Stimulated activated naive CD8-positive, alpha-beta T cell treated with anti-CD3 and anti-CD28 coated beads, Interleukin-15, Interleukin-2, amounts not matched to agents 100 ng/mL and 50 ng/mL, for 24 hours (primary cell): Measurements from ENCODE around the gene ATG4B.
A peak's percentile ranks its signal among the peaks of the same experiment; 100 is the strongest.

Source experiments
- H3K27ac Mint-ChIP-seq: one replicate; pipeline ENCODE4 v1.8.0; 2021; ENCODE audit warnings: mild to moderate bottlenecking, mixed read lengths
- H3K27me3 Mint-ChIP-seq: one replicate; pipeline ENCODE4 v1.8.0; 2021; ENCODE audit warnings: mixed read lengths
- H3K36me3 Mint-ChIP-seq: one replicate; pipeline ENCODE4 v1.8.0; 2021; ENCODE audit warnings: low read depth, mixed read lengths
- H3K4me1 Mint-ChIP-seq: one replicate; pipeline ENCODE4 v1.8.0; 2021; ENCODE audit warnings: low read depth, mixed read lengths
- H3K4me3 Mint-ChIP-seq: one replicate; pipeline ENCODE4 v1.8.0; 2021; ENCODE audit warnings: mild to moderate bottlenecking, mixed read lengths
- H3K9me3 Mint-ChIP-seq: one replicate; pipeline ENCODE4 v1.8.0; 2021; ENCODE audit warnings: mixed read lengths

ATG4B gene

GRCh38 chr2:241676665-241677064, 39.2 kb downstream of the ATG4B start:
- no peak overlapping the region for H3K4me3 Mint-ChIP-seq
- H3K9me3 Mint-ChIP-seq: no peaks in the 10 kb centered on the region
- no peaks in the 10 kb centered on the region for H3K27me3 Mint-ChIP-seq
- H3K36me3 Mint-ChIP-seq: peaks cover 50% of the 10 kb centered on the region
- H3K4me1 Mint-ChIP-seq: peaks cover 9% of the 10 kb centered on the region
- H3K27ac Mint-ChIP-seq: no peak overlapping the region

DNA sequence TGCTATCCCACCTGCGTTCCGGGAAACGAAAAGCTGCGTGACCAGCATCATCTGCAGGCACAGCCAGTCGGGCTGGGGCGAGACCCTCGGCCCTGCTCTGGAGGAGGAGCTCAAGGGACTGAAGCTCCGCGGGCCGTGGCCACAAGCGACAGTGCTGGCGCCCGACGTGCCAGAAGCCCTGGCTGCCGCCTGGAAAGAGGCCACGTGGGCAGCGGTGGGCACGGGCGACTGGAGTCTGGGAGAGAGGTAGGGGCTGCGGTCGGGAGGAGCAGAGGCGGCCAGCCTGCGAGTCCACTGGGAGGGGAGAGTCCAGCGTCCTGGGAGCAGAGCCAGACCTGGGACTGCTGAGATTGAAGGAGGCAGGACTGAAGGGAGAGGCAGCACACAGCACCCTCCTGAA, 39.9 kb downstream of the ATG4B start:
- Mint-ChIP-seq H3K36me3 (peaks cover 57% of the 10 kb centered on the region), H3K9me3 (no peaks in the 10 kb centered on the region), H3K27me3 (no peaks in the 10 kb centered on the region), H3K27ac (no peak overlapping the region), H3K4me1 (peaks cover 9% of the 10 kb centered on the region), H3K4me3 (no peak overlapping the region)

GRCh38 chr2:241678307-241678706, 40.8 kb downstream of the ATG4B start:
- no peaks in the 10 kb centered on the region for H3K27me3 Mint-ChIP-seq
- H3K36me3 Mint-ChIP-seq: peaks cover 60% of the 10 kb centered on the region

DNA sequence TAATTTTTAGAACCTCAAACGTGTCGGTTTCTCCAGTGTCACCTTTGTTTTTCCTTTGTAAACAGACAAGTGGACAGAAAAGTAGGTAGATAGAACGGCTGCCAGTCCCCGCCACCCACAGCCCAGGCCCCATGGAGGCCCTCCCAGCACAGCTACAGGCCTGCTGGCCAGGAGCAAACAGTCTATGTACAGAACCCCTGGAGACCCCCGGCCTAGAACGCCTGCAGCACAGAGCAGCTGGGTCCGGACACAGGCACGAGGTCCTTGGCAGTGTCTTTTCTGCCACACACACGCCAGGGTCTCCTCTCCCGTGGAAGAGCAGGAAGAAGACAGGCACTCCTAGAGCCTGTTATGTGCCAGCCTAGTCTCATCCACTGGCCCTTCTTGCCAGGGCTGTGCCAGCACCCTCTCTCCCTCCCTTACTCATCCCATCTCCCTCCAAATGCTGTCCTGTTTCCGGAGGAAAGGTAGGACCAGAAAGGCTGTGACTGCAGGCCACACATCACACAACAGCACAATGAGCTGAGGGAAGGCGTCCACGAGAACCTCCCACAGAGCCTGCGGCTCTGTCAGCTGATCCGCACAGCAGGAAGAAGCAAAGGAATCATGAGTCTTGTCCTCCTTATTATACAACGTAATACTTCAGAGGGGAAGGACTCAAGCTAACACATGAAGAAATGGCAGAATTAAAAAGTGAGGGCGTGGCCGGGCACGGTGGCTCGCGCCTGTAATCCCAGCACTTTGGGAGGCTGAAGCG, 41.5 kb downstream of the ATG4B start:
- H3K4me1 Mint-ChIP-seq: peaks cover 3% of the 10 kb centered on the region
- H3K4me3 Mint-ChIP-seq: no peak overlapping the region
- H3K27me3 Mint-ChIP-seq: no peaks in the 10 kb centered on the region
- no peak overlapping the region for H3K27ac Mint-ChIP-seq
- no peaks in the 10 kb centered on the region for H3K9me3 Mint-ChIP-seq
- H3K36me3 Mint-ChIP-seq: peaks cover 66% of the 10 kb centered on the region

More at GRCh38 chr2:241678307-241678706, 40.8 kb downstream of the ATG4B start:
- peaks cover 6% of the 10 kb centered on the region for H3K4me1 Mint-ChIP-seq
- no peak overlapping the region for H3K27ac Mint-ChIP-seq
- H3K9me3 Mint-ChIP-seq: no peaks in the 10 kb centered on the region
- H3K4me3 Mint-ChIP-seq: no peak overlapping the region

- peaks cover 76% of the 10 kb centered on the region for H3K36me3 Mint-ChIP-seq
- no peaks in the 10 kb centered on the region for H3K9me3 Mint-ChIP-seq
- peaks cover 11% of the 10 kb centered on the region for H3K4me1 Mint-ChIP-seq
- no peaks in the 10 kb centered on the region for H3K27me3 Mint-ChIP-seq
- no peak overlapping the region for H3K4me3 Mint-ChIP-seq
- no peak overlapping the region for H3K27ac Mint-ChIP-seq
Observed at GRCh38 chr2:241680044-241680443, 42.6 kb downstream of the ATG4B start.

GRCh38 chr2:241680827-241681599, 43.5 kb downstream of the ATG4B start:
- peak overlapping the region; percentile 59 for H3K27ac Mint-ChIP-seq
- no peak overlapping the region for H3K4me3 Mint-ChIP-seq
- H3K36me3 Mint-ChIP-seq: peaks cover 76% of the 10 kb centered on the region
- H3K27me3 Mint-ChIP-seq: no peaks in the 10 kb centered on the region
- H3K4me1 Mint-ChIP-seq: peaks cover 18% of the 10 kb centered on the region
- H3K9me3 Mint-ChIP-seq: no peaks in the 10 kb centered on the region

DNA sequence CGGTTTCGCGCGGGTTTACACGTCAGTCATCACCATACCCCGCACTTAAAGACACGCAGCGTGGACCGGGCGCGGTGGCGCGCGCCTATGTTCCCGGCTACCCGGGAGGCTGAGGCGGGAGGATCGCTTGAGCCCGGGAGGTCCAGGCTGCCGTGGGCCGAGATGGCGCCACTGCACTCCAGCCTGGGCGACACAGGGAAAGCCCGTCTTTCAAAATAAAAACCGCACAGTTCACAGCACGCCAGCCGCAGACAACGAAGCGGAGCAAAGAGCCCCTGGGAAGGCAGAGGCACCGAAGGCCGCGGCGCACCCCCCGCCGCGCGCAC, 48.8 kb downstream of the ATG4B start:
- Mint-ChIP-seq H3K9me3 (no peaks in the 10 kb centered on the region), H3K4me3 (peak overlapping the region; percentile 88), H3K36me3 (peaks cover 65% of the 10 kb centered on the region), H3K4me1 (peaks cover 44% of the 10 kb centered on the region), H3K27ac (peak overlapping the region; percentile 84), H3K27me3 (no peaks in the 10 kb centered on the region)

DNA sequence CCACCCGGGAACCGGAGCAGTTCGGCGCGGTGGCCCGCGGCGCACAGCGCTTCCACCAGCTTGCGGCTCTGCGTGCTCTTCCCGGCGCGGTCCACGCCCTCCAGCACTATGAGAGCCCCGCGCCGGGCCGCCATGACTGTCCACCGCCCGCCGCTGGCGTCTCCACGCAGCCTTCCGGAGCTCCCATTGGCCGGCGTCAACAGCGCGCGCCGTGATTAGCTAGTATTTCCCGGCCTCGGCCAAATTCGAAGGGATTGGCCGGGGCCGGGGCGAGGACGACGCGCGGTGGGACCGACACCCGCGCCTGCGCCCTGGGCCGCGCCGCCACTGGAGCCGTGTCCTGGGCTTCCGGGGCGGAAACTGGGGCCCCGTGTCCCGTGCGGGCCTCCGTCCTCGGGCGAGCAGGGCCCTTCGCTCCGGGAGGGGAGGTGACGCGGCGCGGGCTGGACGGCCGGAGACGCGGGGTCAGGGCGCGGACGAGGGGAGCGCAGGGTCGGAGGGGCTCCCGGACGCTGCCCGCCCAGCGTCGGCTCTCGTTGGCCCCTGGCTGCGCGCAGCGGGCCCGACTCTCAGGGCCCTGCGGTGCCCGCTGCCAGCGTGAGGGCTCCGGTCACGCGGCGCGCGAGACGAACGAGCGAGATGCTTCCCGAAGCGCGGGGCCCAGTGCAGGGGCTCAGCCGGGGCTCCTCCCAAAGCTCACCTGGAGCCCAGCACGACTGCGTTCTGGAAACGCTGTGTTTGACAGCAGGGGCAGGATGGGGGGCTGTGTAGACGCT, 49.3 kb downstream of the ATG4B start, which contains the start of gene DTYMK:
TSS of gene DTYMK (minus strand) at position 166 of the 776 bp plus-strand sequence. CDS start at position 134, 32 bp downstream.
- Mint-ChIP-seq H3K27ac (peak within 1 kb of the TSS; percentile 96), H3K27me3 (no peaks in the 10 kb centered on the region), H3K9me3 (no peaks in the 10 kb centered on the region), H3K4me1 (peaks cover 44% of the 10 kb centered on the region), H3K4me3 (peak within 1 kb of the TSS; percentile 88), H3K36me3 (peaks cover 59% of the 10 kb centered on the region)

DNA sequence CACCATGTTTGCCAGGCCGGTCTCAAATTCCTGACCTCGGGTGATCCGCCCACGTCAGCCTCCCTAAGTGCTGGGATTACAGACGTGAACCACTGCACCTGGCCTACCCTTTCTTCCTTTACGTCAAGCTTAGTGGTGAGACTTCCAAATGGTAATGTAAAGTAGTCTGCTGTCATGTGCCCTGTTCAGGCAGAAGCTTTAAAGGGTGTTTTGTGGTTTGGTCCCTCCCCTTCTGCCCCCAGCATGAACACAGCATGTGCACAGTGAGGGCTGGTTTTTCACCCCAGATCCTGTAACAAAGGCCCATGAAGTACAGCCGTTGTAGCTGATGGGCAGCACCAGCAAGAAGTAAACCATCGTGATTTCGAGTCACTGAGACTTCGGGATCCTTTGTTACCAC, 51.8 kb downstream of the ATG4B start:
- H3K27me3 Mint-ChIP-seq: no peaks in the 10 kb centered on the region
- H3K27ac Mint-ChIP-seq: peak overlapping the region; percentile 67
- H3K4me3 Mint-ChIP-seq: peak overlapping the region; percentile 62
- H3K36me3 Mint-ChIP-seq: peaks cover 52% of the 10 kb centered on the region
- H3K4me1 Mint-ChIP-seq: peaks cover 40% of the 10 kb centered on the region
- H3K9me3 Mint-ChIP-seq: no peaks in the 10 kb centered on the region

GRCh38 chr2:241690202-241690717, 52.8 kb downstream of the ATG4B start:
- Mint-ChIP-seq H3K9me3 (no peaks in the 10 kb centered on the region), H3K36me3 (peaks cover 50% of the 10 kb centered on the region), H3K27me3 (no peaks in the 10 kb centered on the region), H3K4me1 (peaks cover 35% of the 10 kb centered on the region), H3K27ac (peak overlapping the region; percentile 3), H3K4me3 (no peak overlapping the region)

- H3K4me1 Mint-ChIP-seq: peaks cover 28% of the 10 kb centered on the region
- H3K27me3 Mint-ChIP-seq: no peaks in the 10 kb centered on the region
- no peak overlapping the region for H3K4me3 Mint-ChIP-seq
- no peaks in the 10 kb centered on the region for H3K9me3 Mint-ChIP-seq
- peaks cover 48% of the 10 kb centered on the region for H3K36me3 Mint-ChIP-seq
- no peak overlapping the region for H3K27ac Mint-ChIP-seq
Observed at GRCh38 chr2:241692448-241692847, 55.0 kb downstream of the ATG4B start.

- no peak overlapping the region for H3K4me3 Mint-ChIP-seq
- no peak overlapping the region for H3K27ac Mint-ChIP-seq
- no peaks in the 10 kb centered on the region for H3K27me3 Mint-ChIP-seq
- H3K36me3 Mint-ChIP-seq: peaks cover 29% of the 10 kb centered on the region
- H3K9me3 Mint-ChIP-seq: no peaks in the 10 kb centered on the region
- H3K4me1 Mint-ChIP-seq: peaks cover 13% of the 10 kb centered on the region
Observed at GRCh38 chr2:241695651-241696050, 58.2 kb downstream of the ATG4B start.

DNA sequence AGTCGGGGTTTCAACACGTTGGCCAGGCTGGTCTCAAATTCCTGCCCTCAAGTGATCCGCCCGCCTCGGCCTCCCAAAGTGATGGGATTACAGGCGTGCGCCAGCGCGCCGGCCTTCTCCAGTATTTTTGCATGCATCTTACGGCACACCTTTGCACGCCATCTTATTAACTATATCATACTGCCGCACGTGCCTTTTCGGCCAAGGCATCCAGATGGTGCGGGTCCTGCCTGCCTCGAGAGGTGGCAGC, 63.6 kb downstream of the ATG4B start:
- peak overlapping the region; percentile 95 for H3K27ac Mint-ChIP-seq
- H3K9me3 Mint-ChIP-seq: no peaks in the 10 kb centered on the region
- H3K27me3 Mint-ChIP-seq: no peaks in the 10 kb centered on the region
- H3K4me3 Mint-ChIP-seq: peak overlapping the region; percentile 91
- peaks cover 32% of the 10 kb centered on the region for H3K4me1 Mint-ChIP-seq
- H3K36me3 Mint-ChIP-seq: peaks cover 26% of the 10 kb centered on the region

DNA sequence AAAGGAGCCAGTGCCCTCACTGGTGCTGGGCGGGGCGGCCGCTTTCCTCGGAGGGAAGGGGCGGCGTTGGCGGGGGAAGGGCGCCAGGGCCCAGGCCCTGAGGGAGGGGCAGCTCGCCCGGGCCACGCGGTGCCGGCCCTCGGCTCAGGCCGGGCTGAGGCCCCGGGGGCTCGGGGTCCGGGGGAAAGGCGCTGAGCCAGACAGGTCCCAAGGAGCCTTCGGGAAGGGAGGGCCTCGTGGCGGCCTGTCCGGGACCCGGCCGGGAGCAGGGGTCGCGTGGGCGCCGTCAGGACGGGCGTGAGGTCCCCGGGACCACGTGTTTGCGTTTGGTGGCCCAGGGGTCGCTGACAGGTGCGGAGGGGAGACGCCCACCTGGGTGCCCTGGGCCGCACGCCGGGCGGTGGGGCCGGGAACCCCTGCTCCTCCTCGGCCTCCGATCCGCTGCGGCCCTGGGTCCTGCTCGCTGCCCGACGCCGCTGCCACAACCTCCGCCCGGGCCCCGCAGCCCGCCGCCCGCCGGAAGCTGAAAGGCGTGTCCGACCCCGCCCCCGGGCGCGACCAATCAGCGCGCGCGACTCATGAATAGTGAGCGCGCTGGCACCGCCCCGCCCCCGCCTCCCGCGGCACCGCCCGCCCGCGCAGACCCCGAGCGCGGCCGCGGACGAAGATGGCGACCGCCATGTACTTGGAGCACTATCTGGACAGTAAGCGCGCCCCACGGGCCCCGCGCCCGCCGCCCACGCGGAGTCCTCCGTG, 64.1 kb downstream of the ATG4B start, which contains the start of gene ING5:
TSS of gene ING5 (plus strand) at position 641 of the 756 bp plus-strand sequence. CDS start at position 668, 27 bp downstream.
- H3K9me3 Mint-ChIP-seq: no peaks in the 10 kb centered on the region
- peaks cover 32% of the 10 kb centered on the region for H3K4me1 Mint-ChIP-seq
- H3K27ac Mint-ChIP-seq: peak within 1 kb of the TSS; percentile 95
- peak within 1 kb of the TSS; percentile 92 for H3K4me3 Mint-ChIP-seq
- peaks cover 31% of the 10 kb centered on the region for H3K36me3 Mint-ChIP-seq
- no peaks in the 10 kb centered on the region for H3K27me3 Mint-ChIP-seq
